Osteoblast (primary cell): ENCODE results near the gene TEC. TPM values are rescaled to one million over a fixed set of nuclear protein-coding genes. Genes with fewer than 3 reads are reported as not detected.

ENCODE experiments used
- DNase-seq: peaks from one replicate; pipeline ENCODE4 v3.0.0; 2011; ENCODE audit warnings: low spot score, mixed read lengths; ENCODE audit not compliant: insufficient read length; ENCODE audit errors: missing footprints
- H2AFZ ChIP-seq: 2 replicates; pipeline ENCODE4 v1.6.0; 2011; ENCODE audit warnings: mild to moderate bottlenecking, low read length
- H3K27ac ChIP-seq: 2 replicates; pipeline ENCODE4 v1.5.1; 2011; ENCODE audit warnings: mild to moderate bottlenecking, low read depth, low read length, moderate library complexity
- H3K27me3 ChIP-seq: 2 replicates; pipeline ENCODE4 v1.6.0; 2012; ENCODE audit warnings: mild to moderate bottlenecking, control low read depth, inconsistent platforms, low read length, moderate library complexity; ENCODE audit not compliant: insufficient read depth
- H3K36me3 ChIP-seq: 2 replicates; pipeline ENCODE4 v1.5.1; 2011; ENCODE audit warnings: mild to moderate bottlenecking, low read length, control low read depth, moderate library complexity; ENCODE audit not compliant: insufficient read depth
- H3K4me1 ChIP-seq: 2 replicates; pipeline ENCODE4 v1.5.1; 2011; ENCODE audit warnings: mild to moderate bottlenecking, low read length, control low read depth, moderate library complexity; ENCODE audit not compliant: insufficient read depth
- H3K4me2 ChIP-seq: 2 replicates; pipeline ENCODE4 v1.6.0; 2011; ENCODE audit warnings: mild to moderate bottlenecking, low read length; ENCODE audit not compliant: insufficient read depth
- H3K4me3 ChIP-seq: fragments of 200-600 bp; sonication (generic); 3 replicates; pipeline ENCODE4 v1.5.1; 2012; ENCODE audit warnings: mild to moderate bottlenecking, low read length, inconsistent platforms; ENCODE audit not compliant: insufficient read depth
- H3K79me2 ChIP-seq: 2 replicates; pipeline ENCODE4 v1.6.0; 2012; ENCODE audit warnings: mild to moderate bottlenecking, low read length, control low read depth, inconsistent platforms; ENCODE audit not compliant: insufficient read depth
- H3K9me3 ChIP-seq: 2 replicates; pipeline ENCODE4 v1.5.1; 2011; ENCODE audit warnings: low read depth, low read length, control low read depth
- H4K20me1 ChIP-seq: 2 replicates; pipeline ENCODE4 v1.6.0; 2012; ENCODE audit warnings: mild to moderate bottlenecking, low read length, control low read depth; ENCODE audit not compliant: insufficient read depth
- CTCF ChIP-seq: IDR thresholded peaks from 2 replicates; pipeline ENCODE4 v1.5.1; 2011; ENCODE audit warnings: mild to moderate bottlenecking, low read depth, low read length, moderate library complexity; ENCODE audit errors: extremely low read depth
- total RNA-seq: library from RNA; depleted of rRNA; stranded (reverse); fragments of >200 nt; gene quantifications from 2 replicates; pipeline ENCODE4 v1.2.3, GENCODE V29; 2012

Gene TEC
- total RNA-seq, 1 donor: 1.8 TPM

- H2AFZ ChIP-seq: no peak overlapping the region
- TF ChIP-seq CTCF: no peak
- H3K4me3 ChIP-seq: no peak overlapping the region
- DNase-seq: no peak
- no peaks in the 10 kb centered on the region for H3K79me2 ChIP-seq
- no peak overlapping the region for H3K4me2 ChIP-seq
- no peaks in the 10 kb centered on the region for H3K9me3 ChIP-seq
- H4K20me1 ChIP-seq: no peaks in the 10 kb centered on the region
- H3K36me3 ChIP-seq: no peaks in the 10 kb centered on the region
- H3K27ac ChIP-seq: no peak overlapping the region
- no peaks in the 10 kb centered on the region for H3K4me1 ChIP-seq
- H3K27me3 ChIP-seq: no peaks in the 10 kb centered on the region
Measured at GRCh38 chr4:48149827-48150370, 119.7 kb downstream of the TEC start.

GRCh38 chr4:48147621-48148020, 122.0 kb downstream of the TEC start:
- Histone ChIP-seq H2AFZ (no peak overlapping the region), H3K36me3 (no peaks in the 10 kb centered on the region), H3K79me2 (no peaks in the 10 kb centered on the region), H3K4me2 (no peak overlapping the region), H3K4me1 (no peaks in the 10 kb centered on the region), H4K20me1 (no peaks in the 10 kb centered on the region), H3K4me3 (no peak overlapping the region), H3K9me3 (no peaks in the 10 kb centered on the region), H3K27me3 (no peaks in the 10 kb centered on the region), H3K27ac (no peak overlapping the region)
- DNase-seq: no peak
- TF ChIP-seq CTCF: no peak

GRCh38 chr4:48141048-48141447, 128.6 kb downstream of the TEC start:
- no peaks in the 10 kb centered on the region for H3K4me1 ChIP-seq
- no peaks in the 10 kb centered on the region for H3K36me3 ChIP-seq
- no peaks in the 10 kb centered on the region for H4K20me1 ChIP-seq
- H3K9me3 ChIP-seq: no peaks in the 10 kb centered on the region
- no peak overlapping the region for H3K27ac ChIP-seq
- no peak overlapping the region for H2AFZ ChIP-seq
- no peak overlapping the region for H3K4me2 ChIP-seq
- H3K79me2 ChIP-seq: no peaks in the 10 kb centered on the region
- no peak for DNase-seq
- no peak overlapping the region for H3K4me3 ChIP-seq
- peak; percentile 59 for TF ChIP-seq CTCF
- no peaks in the 10 kb centered on the region for H3K27me3 ChIP-seq

- no peaks in the 10 kb centered on the region for H3K79me2 ChIP-seq
- H3K27ac ChIP-seq: no peak overlapping the region
- no peak overlapping the region for H3K4me3 ChIP-seq
- no peaks in the 10 kb centered on the region for H4K20me1 ChIP-seq
- H3K27me3 ChIP-seq: no peaks in the 10 kb centered on the region
- H3K4me2 ChIP-seq: no peak overlapping the region
- H2AFZ ChIP-seq: no peak overlapping the region
- TF ChIP-seq CTCF: no peak
- no peak for DNase-seq
- H3K9me3 ChIP-seq: no peaks in the 10 kb centered on the region
- no peaks in the 10 kb centered on the region for H3K36me3 ChIP-seq
- H3K4me1 ChIP-seq: no peaks in the 10 kb centered on the region
Measured at GRCh38 chr4:48139691-48140090, 129.9 kb downstream of the TEC start.
